ENCODE measurements around the gene SCGB1C1. TPM values are rescaled to one million over a fixed set of nuclear protein-coding genes. Genes with fewer than 3 reads are reported as not detected.

The SCGB1C1 gene
- polyA plus RNA-seq, 1 donor (not counting 4 experiments of a cell fraction or from before 2014, with no cell fraction given) = not detected

- H3K27me3 ChIP-seq (ENCODE audit: control insufficient read depth, extremely low read depth, insufficient read depth, low read length) = no peaks in the 10 kb centered on the region
- no peaks in the 10 kb centered on the region for H3K9me1 ChIP-seq (ENCODE audit: control insufficient read depth, extremely low read depth, insufficient read depth, low read length)
- dilution Hi-C loops (cut with MboI; ENCODE audit: extremely low pct_ligation_motif_present, low sequenced_read_pairs) = no loop called here
- no peak for FAIRE-seq
- H3K79me2 ChIP-seq (ENCODE audit: control insufficient read depth, insufficient read depth, low read length) = peaks cover under 1% of the 10 kb centered on the region
- H3K4me3 ChIP-seq (ENCODE audit: control insufficient read depth in 2 of 3, extremely low read depth in 1 of 3, insufficient read depth in 2 of 3, low read depth in 1 of 3, low read length in 3 of 3) = no peak overlapping the region
- H3K9me3 ChIP-seq (ENCODE audit: control insufficient read depth, low read depth, low read length) = no peaks in the 10 kb centered on the region
- H3K27ac ChIP-seq (ENCODE audit: control insufficient read depth, insufficient read depth, low read length) = no peak overlapping the region
- no peaks in the 10 kb centered on the region for H4K20me1 ChIP-seq (ENCODE audit: control insufficient read depth, extremely low read depth, insufficient read depth, low read length)
- no peak overlapping the region for H3K9ac ChIP-seq (ENCODE audit: control insufficient read depth, extremely low read depth, insufficient read depth, low read length)
- peaks cover under 1 to 5% of the 10 kb centered on the region in 2 experiments for H3K36me3 ChIP-seq (ENCODE audit: control insufficient read depth in 2 of 2, extremely low read depth in 1 of 2, insufficient read depth in 2 of 2, low read length in 2 of 2)
- DNase-seq (ENCODE audit: low read depth, low spot score) = no peak
- no peaks in the 10 kb centered on the region for H3K4me1 ChIP-seq (ENCODE audit: control insufficient read depth, extremely low read depth, insufficient read depth, low read length)
- no peak for TF ChIP-seq CTCF (optimal IDR thresholded peaks at IDR 0.05 in 1 of 3, IDR thresholded peaks at IDR 0.05 in 1 of 3, conservative IDR thresholded peaks at IDR 0.05 in 1 of 3; ENCODE audit: extremely low read depth in 1 of 3, insufficient read depth in 2 of 3, low read length in 3 of 3)
- TF ChIP-seq EZH2 (IDR thresholded peaks at IDR 0.05; ENCODE audit: low read length) = no peak
- H2AFZ ChIP-seq (ENCODE audit: control insufficient read depth, low read length) = no peak overlapping the region
- H3K4me2 ChIP-seq (ENCODE audit: control insufficient read depth, extremely low read depth, insufficient read depth, low read depth, low read length) = no peak overlapping the region
Measured at GRCh38 chr11:198236-198806, 5.4 kb downstream of the SCGB1C1 start.

- dilution Hi-C loops (cut with MboI; ENCODE audit: extremely low pct_ligation_motif_present, low sequenced_read_pairs) = no loop called here
Measured at GRCh38 chr11:199004-199581, 6.2 kb downstream of the SCGB1C1 start.

More at GRCh38 chr11:199004-199581, 6.2 kb downstream of the SCGB1C1 start:
- TF ChIP-seq EZH2 (IDR thresholded peaks at IDR 0.05; ENCODE audit: low read length) (no peak), CTCF (optimal IDR thresholded peaks at IDR 0.05 in 1 of 3, IDR thresholded peaks at IDR 0.05 in 1 of 3, conservative IDR thresholded peaks at IDR 0.05 in 1 of 3; ENCODE audit: extremely low read depth in 1 of 3, insufficient read depth in 2 of 3, low read length in 3 of 3) (no peak)
- no peak for FAIRE-seq
- Histone ChIP-seq H3K9me3 (ENCODE audit: control insufficient read depth, low read depth, low read length) (no peaks in the 10 kb centered on the region), H3K9me1 (ENCODE audit: control insufficient read depth, extremely low read depth, insufficient read depth, low read length) (no peaks in the 10 kb centered on the region), H3K9ac (ENCODE audit: control insufficient read depth, extremely low read depth, insufficient read depth, low read length) (no peak overlapping the region), H3K79me2 (ENCODE audit: control insufficient read depth, insufficient read depth, low read length) (peaks cover 8% of the 10 kb centered on the region), H4K20me1 (ENCODE audit: control insufficient read depth, extremely low read depth, insufficient read depth, low read length) (no peaks in the 10 kb centered on the region), H3K4me2 (ENCODE audit: control insufficient read depth, extremely low read depth, insufficient read depth, low read depth, low read length) (no peak overlapping the region), H3K27ac (ENCODE audit: control insufficient read depth, insufficient read depth, low read length) (no peak overlapping the region), H3K4me3 (ENCODE audit: control insufficient read depth in 2 of 3, extremely low read depth in 1 of 3, insufficient read depth in 2 of 3, low read depth in 1 of 3, low read length in 3 of 3) (no peak overlapping the region), H2AFZ (ENCODE audit: control insufficient read depth, low read length) (no peak overlapping the region), H3K36me3 (ENCODE audit: control insufficient read depth in 2 of 2, extremely low read depth in 1 of 2, insufficient read depth in 2 of 2, low read length in 2 of 2) (peaks cover 8 to 12% of the 10 kb centered on the region in 2 experiments), H3K4me1 (ENCODE audit: control insufficient read depth, extremely low read depth, insufficient read depth, low read length) (no peaks in the 10 kb centered on the region), H3K27me3 (ENCODE audit: control insufficient read depth, extremely low read depth, insufficient read depth, low read length) (no peaks in the 10 kb centered on the region)
- DNase-seq (ENCODE audit: low read depth, low spot score) = no peak
